IPS-11a (cell line): ENCODE results near the gene VSTM2B.

ENCODE experiments used
- H3K4me3 ChIP-seq: one replicate; pipeline ENCODE4 v1.5.1; 2013; ENCODE audit warnings: low read depth, low read length, control low read depth

The VSTM2B gene

DNA sequence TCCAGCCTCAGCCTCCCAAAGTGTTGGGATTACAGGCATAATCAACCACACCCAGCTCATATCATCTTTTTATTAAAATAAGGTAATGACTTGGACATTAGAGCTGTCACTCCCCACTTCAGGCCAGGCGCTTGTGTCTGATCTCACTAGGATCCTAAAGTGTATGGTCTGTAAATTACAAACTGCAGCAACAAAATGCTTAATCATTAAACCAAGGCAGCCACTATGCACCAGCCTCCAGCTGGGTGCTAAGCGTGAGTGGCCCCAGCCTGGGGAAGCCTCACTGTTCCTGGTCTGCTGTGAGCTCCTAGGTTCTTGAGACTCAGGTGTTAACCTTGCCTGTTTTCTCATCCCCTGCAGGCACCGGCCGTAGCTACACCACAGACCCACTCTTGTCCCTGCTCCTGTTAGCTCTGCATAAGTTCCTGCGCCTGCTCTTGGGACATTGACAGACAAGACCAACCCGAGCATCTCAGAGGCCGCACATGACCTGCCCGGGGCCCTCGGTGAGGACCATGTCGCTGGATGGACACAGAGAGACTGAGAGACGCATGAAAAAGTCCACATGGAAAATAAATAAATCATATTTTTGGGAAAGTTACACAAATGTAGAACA lies 37.8 kb downstream of the VSTM2B start:
- H3K4me3 ChIP-seq, result no peak overlapping the region

DNA sequence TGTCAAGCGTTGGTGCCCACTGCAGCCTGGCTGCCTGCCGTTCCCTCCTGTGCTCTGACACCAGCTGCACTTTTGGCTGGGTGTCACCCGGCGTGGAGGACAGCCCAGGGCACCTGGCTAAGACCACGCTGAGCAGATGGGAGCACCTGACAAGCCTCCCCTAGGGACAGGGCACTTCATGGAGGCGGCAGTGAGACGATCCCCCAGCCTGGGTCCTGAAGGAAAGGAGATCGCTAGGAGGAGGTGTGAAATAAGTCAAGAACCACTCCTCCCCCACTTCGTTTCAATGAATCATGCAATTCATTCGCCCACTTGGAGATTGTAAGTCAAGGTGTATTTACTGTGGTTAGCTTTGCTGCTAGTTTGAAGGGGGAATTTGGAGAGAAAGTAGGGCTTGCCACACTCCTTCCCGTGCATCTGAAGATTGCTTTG lies 38.8 kb downstream of the VSTM2B start:
- no peak overlapping the region for H3K4me3 ChIP-seq

- H3K4me3 ChIP-seq, result no peak overlapping the region
Observed at GRCh38 chr19:29565171-29565570, 39.4 kb downstream of the VSTM2B start.

- H3K4me3 ChIP-seq, result no peak overlapping the region
Observed at GRCh38 chr19:29566496-29567054, 40.8 kb downstream of the VSTM2B start.

DNA sequence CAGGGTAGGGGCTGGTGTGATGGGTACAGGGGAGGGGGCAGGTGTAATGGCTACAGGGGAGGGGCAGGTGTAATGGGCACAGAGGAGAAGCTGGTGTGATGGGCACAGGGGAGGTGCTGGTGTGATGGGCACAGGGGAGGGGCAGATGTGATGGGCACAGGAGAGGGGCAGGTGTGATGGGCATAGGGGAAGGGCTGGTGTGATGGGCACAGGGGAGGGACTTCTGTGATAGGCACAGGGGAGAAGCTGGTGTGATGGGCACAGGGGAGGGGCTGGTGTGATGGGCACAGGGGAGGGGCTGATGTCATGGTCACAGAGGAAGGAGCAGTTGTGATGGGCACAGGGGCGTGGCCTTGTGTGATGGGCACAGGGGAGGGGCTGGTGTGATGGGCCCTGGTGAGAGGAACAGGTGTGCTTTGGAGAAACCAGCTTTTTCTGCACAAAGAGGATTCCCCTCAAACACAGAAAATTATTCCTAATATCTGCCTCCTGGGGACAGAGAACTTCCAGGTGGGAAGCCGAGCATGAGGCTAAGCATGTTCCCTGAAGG lies 41.6 kb downstream of the VSTM2B start:
- H3K4me3 ChIP-seq, result no peak overlapping the region

- no peak overlapping the region for H3K4me3 ChIP-seq
Observed at GRCh38 chr19:29568036-29569025, 42.5 kb downstream of the VSTM2B start.

- H3K4me3 ChIP-seq, result no peak overlapping the region
Observed at GRCh38 chr19:29569038-29569911, 43.5 kb downstream of the VSTM2B start.

GRCh38 chr19:29571181-29571580 lies 45.4 kb downstream of the VSTM2B start:
- no peak overlapping the region for H3K4me3 ChIP-seq

- no peak overlapping the region for H3K4me3 ChIP-seq
Observed at GRCh38 chr19:29573486-29573885, 47.7 kb downstream of the VSTM2B start.

GRCh38 chr19:29574510-29574909 lies 48.7 kb downstream of the VSTM2B start:
- H3K4me3 ChIP-seq, result no peak overlapping the region

GRCh38 chr19:29576046-29576606 lies 50.3 kb downstream of the VSTM2B start:
- H3K4me3 ChIP-seq, result no peak overlapping the region

DNA sequence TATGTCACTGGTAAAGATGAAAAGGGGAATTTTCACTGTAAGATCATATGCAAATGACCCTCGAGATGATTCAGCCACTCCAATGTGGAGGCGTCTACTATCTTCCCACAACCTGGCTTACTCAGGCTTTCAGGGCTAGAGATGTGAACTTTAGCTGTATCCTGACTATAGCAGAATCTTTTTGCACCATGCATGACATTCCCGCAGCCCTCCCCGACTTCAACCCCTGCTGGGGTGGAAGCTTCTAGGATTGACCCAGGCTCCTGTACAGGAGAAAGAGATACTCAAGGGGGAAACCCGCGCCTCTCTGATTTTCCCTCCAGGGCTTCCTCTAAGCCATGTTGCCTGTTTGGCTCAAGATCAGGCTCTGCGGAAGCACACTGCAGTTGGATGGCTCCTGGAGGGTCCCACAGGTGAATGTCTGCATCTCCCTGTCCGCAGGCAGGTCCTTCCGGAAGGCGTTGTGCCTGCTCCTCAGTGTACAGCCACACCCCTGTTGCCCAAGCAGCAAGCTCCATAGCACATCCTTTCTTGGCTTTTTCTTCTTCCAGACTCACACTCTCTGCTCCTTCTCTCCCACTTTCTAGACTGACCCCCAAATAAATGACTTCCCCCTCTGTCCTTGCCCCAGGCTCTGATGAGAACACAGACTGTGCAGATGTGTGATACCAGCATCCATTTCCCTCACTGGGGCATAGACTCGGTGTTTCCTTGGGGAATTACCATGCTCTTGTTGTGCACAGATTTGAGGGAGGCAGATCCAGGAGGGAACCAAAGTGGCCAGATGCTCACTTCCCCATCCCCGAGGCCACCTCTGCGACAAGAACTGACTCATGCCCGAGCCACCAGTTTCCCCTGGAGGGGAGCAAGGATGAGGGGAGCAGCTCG lies 51.2 kb downstream of the VSTM2B start:
- H3K4me3 ChIP-seq, result no peak overlapping the region

DNA sequence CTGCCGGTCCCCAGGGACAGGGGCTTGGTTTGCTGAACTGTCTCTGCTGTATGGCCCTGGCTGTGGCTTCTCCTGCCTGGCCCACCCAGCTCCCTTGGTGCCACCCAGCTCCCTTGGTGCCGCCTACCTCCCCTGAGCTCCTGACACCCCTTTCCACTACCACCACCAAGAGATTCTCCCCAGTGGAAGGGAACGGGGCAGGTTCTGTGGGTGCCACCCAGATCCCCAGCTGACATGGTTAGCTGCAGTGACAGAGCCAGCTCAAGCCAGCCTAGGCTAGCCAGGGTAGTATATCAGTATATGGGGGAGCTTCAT lies 51.8 kb downstream of the VSTM2B start:
- H3K4me3 ChIP-seq, result no peak overlapping the region

DNA sequence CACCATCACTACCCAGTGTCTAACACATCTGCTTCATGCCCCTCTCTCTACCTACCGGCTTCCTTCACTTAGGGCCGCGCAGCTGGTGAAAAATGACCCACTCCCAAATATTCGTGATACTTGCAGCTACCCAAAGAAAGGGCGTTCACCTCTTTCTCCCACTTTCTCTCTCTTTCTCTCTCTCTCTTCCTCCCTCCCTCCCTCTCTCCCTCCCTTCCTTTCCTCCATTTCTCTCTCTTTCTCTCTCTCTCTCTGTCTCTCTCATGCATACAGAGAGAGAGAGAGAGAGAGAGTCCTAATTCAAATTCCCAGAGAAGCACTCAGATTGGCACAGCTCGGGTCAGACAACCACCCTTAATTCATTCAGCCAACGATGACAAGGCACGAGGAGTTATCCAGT lies 52.6 kb downstream of the VSTM2B start:
- no peak overlapping the region for H3K4me3 ChIP-seq

- H3K4me3 ChIP-seq, result no peak overlapping the region
Observed at GRCh38 chr19:29579308-29579910, 53.6 kb downstream of the VSTM2B start.

GRCh38 chr19:29581398-29581797 lies 55.6 kb downstream of the VSTM2B start:
- H3K4me3 ChIP-seq, result no peak overlapping the region

DNA sequence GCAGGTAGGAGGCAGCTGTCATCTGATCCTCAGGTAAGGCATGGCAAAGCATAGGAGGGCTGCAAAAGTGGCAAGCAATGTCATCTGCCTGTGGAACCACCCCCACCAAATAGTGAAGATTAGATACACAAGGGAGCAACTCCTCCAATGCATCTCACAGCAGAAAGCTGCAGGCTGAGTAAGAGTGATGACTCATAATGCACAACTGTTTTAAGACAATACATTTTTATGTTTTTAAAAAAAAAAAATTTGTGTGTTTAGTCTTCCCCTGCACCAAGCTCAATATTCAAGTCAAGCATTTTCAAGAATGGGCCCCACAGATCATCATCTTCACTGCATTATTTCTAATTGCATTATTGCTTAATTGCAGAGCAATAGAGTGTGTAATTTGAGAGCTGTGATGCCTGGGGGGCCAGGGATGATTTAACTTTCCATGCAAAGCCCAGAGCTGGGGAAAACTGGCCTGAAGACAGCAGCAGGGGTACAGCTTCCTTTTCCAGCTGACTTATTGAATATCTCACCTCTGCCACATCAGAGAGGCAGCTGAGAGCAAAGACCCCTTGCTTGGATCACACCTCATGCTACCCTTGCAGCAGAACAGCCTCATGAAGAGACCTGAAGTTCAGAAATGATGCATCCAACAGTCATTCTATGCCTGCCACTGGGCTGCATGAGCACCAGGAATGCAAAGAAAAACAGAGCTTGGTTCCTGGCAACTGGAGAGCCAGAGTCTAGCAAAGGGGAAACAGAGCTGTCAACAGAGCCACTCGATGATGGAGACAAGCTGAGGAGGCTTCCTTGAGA lies 57.6 kb downstream of the VSTM2B start:
- no peak overlapping the region for H3K4me3 ChIP-seq

DNA sequence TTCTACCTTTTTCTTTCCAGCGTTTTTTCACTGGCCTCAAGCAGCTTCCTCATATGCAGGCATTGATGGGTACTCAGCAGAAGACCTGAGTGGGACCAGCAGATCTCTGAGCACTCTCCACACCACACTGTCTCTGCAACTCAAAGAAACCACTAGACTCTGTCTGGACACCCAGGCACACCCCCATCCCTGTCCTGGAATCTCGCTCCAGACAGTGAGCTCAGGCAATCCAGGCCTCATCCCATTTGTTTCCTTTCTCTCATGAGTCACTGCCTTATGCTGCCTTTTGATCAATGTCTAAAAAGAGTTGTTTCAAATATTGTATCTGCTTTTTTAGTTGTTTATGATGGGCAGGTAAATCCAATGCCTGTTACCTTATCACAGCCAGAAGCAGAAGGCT lies 60.6 kb downstream of the VSTM2B start:
- H3K4me3 ChIP-seq, result no peak overlapping the region
